Hepatocyte (in vitro differentiated cells): ENCODE data around the gene DOCK8.

ENCODE experiments used
- CTCF ChIP-seq: fragments of 200-600 bp; sonication (generic); IDR thresholded peaks from 2 replicates; pipeline ENCODE4 v1.5.1; 2016; ENCODE audit warnings: antibody characterized with exemption, mild to moderate bottlenecking; ENCODE audit not compliant: poor library complexity
- EZH2 ChIP-seq: fragments of 200-600 bp; sonication (generic); IDR thresholded peaks from 2 replicates; pipeline ENCODE4 v1.6.1; 2016; ENCODE audit warnings: antibody characterized with exemption, mild to moderate bottlenecking, borderline replicate concordance

- TF ChIP-seq EZH2 (no peak), CTCF (no peak)
Measured at GRCh38 chr9:426264-426663, 211.6 kb downstream of the DOCK8 start.
